Effector CD8-positive, alpha-beta T cell (primary cell): Measurements from ENCODE around the gene HRH3.

ENCODE experiments used
- DNase-seq: peaks from one replicate; lab custom pipeline; 2025; lab: John Stamatoyannopoulos, UW

The HRH3 gene

DNA sequence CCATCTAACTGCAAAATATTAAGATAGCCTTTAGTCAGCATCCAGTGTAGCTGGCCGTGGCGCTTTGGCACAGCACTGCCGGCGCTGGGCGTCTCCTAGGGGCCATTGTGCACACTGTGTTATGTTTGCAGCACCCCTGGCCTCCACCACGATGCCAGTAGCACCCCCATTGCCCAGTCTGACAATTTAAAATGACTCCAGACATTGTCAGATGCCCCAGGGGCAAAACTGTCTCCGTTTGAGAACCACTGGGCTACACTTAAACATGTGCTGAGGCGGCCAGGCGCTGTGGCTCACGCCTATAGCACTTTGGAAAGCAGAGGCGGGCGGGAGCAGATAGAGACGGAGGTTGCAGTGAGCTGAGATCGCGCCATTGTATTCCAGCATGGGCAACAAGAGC, 43.2 kb downstream of the HRH3 start:
- DNase-seq: no peak

- no peak for DNase-seq
Observed at GRCh38 chr20:62175711-62176110, 44.4 kb downstream of the HRH3 start.

GRCh38 chr20:62174870-62175624, 45.0 kb downstream of the HRH3 start:
- DNase-seq: no peak

- DNase-seq: no peak
Observed at GRCh38 chr20:62174021-62174804, 45.9 kb downstream of the HRH3 start.

DNA sequence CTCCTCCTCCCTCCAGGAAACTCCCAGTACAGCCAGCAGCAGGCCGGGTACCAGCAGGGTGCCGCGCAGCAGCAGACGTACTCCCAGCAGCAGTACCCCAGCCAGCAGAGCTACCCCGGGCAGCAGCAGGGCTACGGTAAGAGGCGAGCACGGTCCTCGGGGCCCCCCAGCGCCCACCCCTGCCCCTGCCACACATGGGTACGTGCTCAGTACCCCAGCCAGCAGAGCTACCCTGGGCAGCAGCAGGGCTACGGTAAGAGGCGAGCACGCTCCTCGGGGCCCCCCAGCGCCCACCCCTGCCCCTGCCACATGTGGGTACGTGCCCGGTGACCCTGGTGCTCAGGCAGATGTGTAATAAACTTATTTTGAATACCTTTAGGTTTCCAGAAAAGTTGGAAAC, 47.4 kb downstream of the HRH3 start:
- DNase-seq: no peak

DNA sequence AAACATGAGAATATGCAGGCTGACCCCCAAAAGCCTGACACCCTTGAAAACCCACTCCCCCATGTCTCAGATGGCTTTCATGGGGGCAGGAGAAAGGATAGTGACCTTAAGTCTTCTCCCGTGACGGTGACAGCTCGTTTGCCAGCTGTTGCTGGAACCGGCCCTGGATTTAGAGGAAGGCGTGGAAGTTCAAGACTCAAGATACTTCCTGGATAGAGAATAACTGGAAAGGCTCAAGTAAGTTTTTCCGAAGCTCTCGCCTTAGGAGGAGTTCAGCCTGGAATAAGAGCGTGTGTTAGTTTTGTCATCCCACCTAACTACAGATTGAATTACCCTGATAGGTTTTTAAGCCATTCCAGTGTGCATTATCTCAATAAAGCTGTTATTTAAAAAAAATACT, 48.8 kb downstream of the HRH3 start:
- DNase-seq: no peak

GRCh38 chr20:62170536-62170935, 49.5 kb downstream of the HRH3 start:
- no peak for DNase-seq

GRCh38 chr20:62168890-62169435, 51.1 kb downstream of the HRH3 start:
- no peak for DNase-seq

DNA sequence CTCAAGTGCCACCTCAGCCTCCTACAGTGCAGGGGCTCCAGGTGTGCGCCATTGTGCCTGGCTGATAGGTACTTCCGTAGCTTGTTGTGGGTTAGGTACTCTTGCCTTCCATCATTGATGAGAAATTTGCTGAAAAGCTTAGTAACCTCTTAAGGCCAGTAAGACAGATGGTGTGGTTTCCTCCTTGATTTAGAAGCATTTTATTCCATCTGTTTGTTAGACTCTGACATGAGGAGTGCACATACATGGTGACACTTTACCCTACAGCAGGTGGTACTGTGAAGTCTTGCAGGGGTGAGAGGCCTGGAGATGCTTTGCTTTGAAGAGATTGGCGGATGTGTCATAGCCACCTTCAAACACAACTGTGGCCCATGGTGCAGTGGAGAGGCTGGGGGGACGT, 52.0 kb downstream of the HRH3 start:
- DNase-seq: no peak

- DNase-seq: no peak
Observed at GRCh38 chr20:62167474-62167873, 52.6 kb downstream of the HRH3 start.

DNA sequence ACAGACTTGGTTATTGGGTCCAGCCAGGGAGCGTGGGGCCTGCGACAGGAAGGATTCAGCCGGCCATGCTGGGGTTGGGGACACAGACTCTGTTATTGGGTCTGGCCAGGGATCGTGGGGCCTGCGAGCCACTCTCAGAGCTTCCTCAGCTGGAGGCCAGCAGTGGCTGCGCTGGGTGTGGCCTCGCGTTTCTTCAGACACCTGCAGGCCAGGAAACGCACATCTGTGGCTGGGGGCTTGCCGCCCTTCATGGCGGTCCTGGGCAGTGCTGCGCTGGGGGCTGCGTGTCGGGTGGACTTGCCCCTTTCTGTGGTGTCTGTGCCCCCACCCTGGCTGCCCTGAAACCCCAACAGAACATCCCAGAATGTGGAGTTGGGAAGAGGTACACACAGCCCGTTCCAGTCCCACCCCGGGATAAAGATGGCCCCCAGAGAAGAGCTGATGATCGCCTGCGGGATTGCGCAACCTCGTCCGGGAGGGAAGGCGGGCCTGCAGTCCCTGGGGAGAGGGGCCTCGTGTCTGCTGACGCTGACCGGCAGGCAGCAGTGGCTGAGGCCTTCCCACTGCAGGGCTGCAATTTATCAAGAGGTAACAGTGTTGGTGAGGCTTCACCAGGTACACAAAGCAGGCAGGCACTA, 54.2 kb downstream of the HRH3 start:
- DNase-seq: no peak
